ENCODE measurements around the gene PBRM1. TPM values are rescaled to one million over a fixed set of nuclear protein-coding genes. Genes with fewer than 3 reads are reported as not detected.

PBRM1 gene
- total and polyA plus RNA-seq, 3 experiments from 2014 or later, result 78.6 to 83.6 (median 81.4) TPM

GRCh38 chr3:52574056-52574965 is 111.4 kb downstream of the PBRM1 start:
- Histone ChIP-seq H3K27ac (ENCODE audit: low read depth, low read length) (no peak overlapping the region), H3K9me3 (ENCODE audit: low read length) (no peaks in the 10 kb centered on the region), H3K27me3 (ENCODE audit: insufficient read depth, low read length, poor library complexity, severe bottlenecking) (no peaks in the 10 kb centered on the region), H3K36me3 (ENCODE audit: insufficient read depth, low read length) (peaks cover 25% of the 10 kb centered on the region), H3K4me1 (ENCODE audit: insufficient read depth, low read length) (no peaks in the 10 kb centered on the region), H3K4me3 (ENCODE audit: low read length) (no peak overlapping the region)
- H3K4me1 Mint-ChIP-seq, result peaks cover 0 to 2% (median 0%) of the 10 kb centered on the region in 3 donors
- POLR2A ChIA-PET, result no interaction called here
- no peak for DNase-seq
- peak overlapping the region in 5 of 8 donors; percentile 45 to 89 (median 73) for H3K27ac Mint-ChIP-seq
- no peaks in the 10 kb centered on the region for H3K27me3 Mint-ChIP-seq
- H3K36me3 Mint-ChIP-seq, result peaks cover 28 to 76% (median 30%) of the 10 kb centered on the region in 3 donors
- H3K9me3 Mint-ChIP-seq, result peaks cover 0 to 1% (median 0%) of the 10 kb centered on the region in 5 donors
- H3K4me3 Mint-ChIP-seq, result no peak overlapping the region
- CTCF ChIA-PET, result no interaction called here

- CTCF ChIA-PET, result no interaction called here
- no peaks in the 10 kb centered on the region for H3K4me1 ChIP-seq (ENCODE audit: insufficient read depth, low read length)
- H3K9me3 Mint-ChIP-seq, result peaks cover 0 to 1% (median 0%) of the 10 kb centered on the region in 5 donors
- H3K27me3 Mint-ChIP-seq, result no peaks in the 10 kb centered on the region
- POLR2A ChIA-PET, result no interaction called here
- peaks cover 12% of the 10 kb centered on the region for H3K36me3 ChIP-seq (ENCODE audit: insufficient read depth, low read length)
- no peaks in the 10 kb centered on the region for H3K4me1 Mint-ChIP-seq
- peak overlapping the region in 1 of 8 donors; percentile 36 for H3K27ac Mint-ChIP-seq
- H3K9me3 ChIP-seq (ENCODE audit: low read length), result no peaks in the 10 kb centered on the region
- no peak overlapping the region for H3K4me3 Mint-ChIP-seq
- no peak overlapping the region for H3K27ac ChIP-seq (ENCODE audit: low read depth, low read length)
- no peaks in the 10 kb centered on the region for H3K27me3 ChIP-seq (ENCODE audit: insufficient read depth, low read length, poor library complexity, severe bottlenecking)
- DNase-seq, result no peak
- peaks cover 17 to 65% (median 23%) of the 10 kb centered on the region in 3 donors for H3K36me3 Mint-ChIP-seq
- H3K4me3 ChIP-seq (ENCODE audit: low read length), result no peak overlapping the region
These were observed 113.5 kb downstream of the PBRM1 start for GRCh38 chr3:52572221-52572620.

- Histone ChIP-seq H3K4me1 (ENCODE audit: insufficient read depth, low read length) (no peaks in the 10 kb centered on the region), H3K36me3 (ENCODE audit: insufficient read depth, low read length) (no peaks in the 10 kb centered on the region), H3K27me3 (ENCODE audit: insufficient read depth, low read length, poor library complexity, severe bottlenecking) (no peaks in the 10 kb centered on the region), H3K27ac (ENCODE audit: low read depth, low read length) (no peak overlapping the region), H3K9me3 (ENCODE audit: low read length) (no peaks in the 10 kb centered on the region), H3K4me3 (ENCODE audit: low read length) (no peak overlapping the region)
- no peaks in the 10 kb centered on the region for H3K27me3 Mint-ChIP-seq
- peak overlapping the region in 1 of 8 donors; percentile 66 for H3K27ac Mint-ChIP-seq
- CTCF ChIA-PET, result no interaction called here
- H3K9me3 Mint-ChIP-seq, result peaks cover 0 to 1% (median 0%) of the 10 kb centered on the region in 5 donors
- peaks cover 2 to 62% (median 19%) of the 10 kb centered on the region in 3 donors for H3K36me3 Mint-ChIP-seq
- H3K4me3 Mint-ChIP-seq, result no peak overlapping the region
- no peak for DNase-seq
- no peaks in the 10 kb centered on the region for H3K4me1 Mint-ChIP-seq
- POLR2A ChIA-PET, result no interaction called here
These were observed 115.6 kb downstream of the PBRM1 start for GRCh38 chr3:52570076-52570475.

GRCh38 chr3:52568069-52568468 is 117.6 kb downstream of the PBRM1 start:
- Histone ChIP-seq H3K4me3 (ENCODE audit: low read length) (no peak overlapping the region), H3K27me3 (ENCODE audit: insufficient read depth, low read length, poor library complexity, severe bottlenecking) (no peaks in the 10 kb centered on the region), H3K36me3 (ENCODE audit: insufficient read depth, low read length) (peaks cover 6% of the 10 kb centered on the region), H3K4me1 (ENCODE audit: insufficient read depth, low read length) (no peaks in the 10 kb centered on the region), H3K9me3 (ENCODE audit: low read length) (no peaks in the 10 kb centered on the region), H3K27ac (ENCODE audit: low read depth, low read length) (no peak overlapping the region)
- peaks cover 0 to 53% (median 14%) of the 10 kb centered on the region in 3 donors for H3K36me3 Mint-ChIP-seq
- H3K4me3 Mint-ChIP-seq, result no peak overlapping the region
- CTCF ChIA-PET, result interaction anchor here (1.4 kb wide), 1 partner anchor 9 kb away, joined by 4 read pairs; no protein-coding TSS in a partner anchor
- H3K27ac Mint-ChIP-seq, result peak overlapping the region in 1 of 8 donors; percentile 50
- H3K27me3 Mint-ChIP-seq, result no peaks in the 10 kb centered on the region
- no peak for DNase-seq
- POLR2A ChIA-PET, result no interaction called here
- no peaks in the 10 kb centered on the region for H3K9me3 Mint-ChIP-seq
- H3K4me1 Mint-ChIP-seq, result no peaks in the 10 kb centered on the region

GRCh38 chr3:52563984-52564383 is 121.7 kb downstream of the PBRM1 start:
- CTCF ChIA-PET, result no interaction called here
- no peak overlapping the region for H3K4me3 Mint-ChIP-seq
- no peak overlapping the region for H3K27ac ChIP-seq (ENCODE audit: low read depth, low read length)
- no peaks in the 10 kb centered on the region for H3K27me3 ChIP-seq (ENCODE audit: insufficient read depth, low read length, poor library complexity, severe bottlenecking)
- H3K36me3 ChIP-seq (ENCODE audit: insufficient read depth, low read length), result peaks cover 26% of the 10 kb centered on the region
- peaks cover 0 to 66% (median 29%) of the 10 kb centered on the region in 3 donors for H3K36me3 Mint-ChIP-seq
- H3K4me1 Mint-ChIP-seq, result peaks cover 0 to 5% (median 4%) of the 10 kb centered on the region in 3 donors
- no peak overlapping the region for H3K4me3 ChIP-seq (ENCODE audit: low read length)
- POLR2A ChIA-PET, result interaction anchor here (0.6 kb wide), 1 partner anchor 14 kb away, joined by 3 read pairs; no protein-coding TSS in a partner anchor
- no peaks in the 10 kb centered on the region for H3K27me3 Mint-ChIP-seq
- no peaks in the 10 kb centered on the region for H3K9me3 ChIP-seq (ENCODE audit: low read length)
- no peaks in the 10 kb centered on the region for H3K9me3 Mint-ChIP-seq
- no peak for DNase-seq
- H3K4me1 ChIP-seq (ENCODE audit: insufficient read depth, low read length), result no peaks in the 10 kb centered on the region
- no peak overlapping the region for H3K27ac Mint-ChIP-seq

GRCh38 chr3:52561028-52561747 is 124.5 kb downstream of the PBRM1 start:
- Mint-ChIP-seq H3K27me3 (no peaks in the 10 kb centered on the region), H3K4me3 (no peak overlapping the region), H3K36me3 (peaks cover 0 to 80% (median 26%) of the 10 kb centered on the region in 3 donors), H3K27ac (peak overlapping the region in 1 of 8 donors; percentile 75), H3K9me3 (no peaks in the 10 kb centered on the region), H3K4me1 (peaks cover 4 to 8% (median 5%) of the 10 kb centered on the region in 3 donors)
- Histone ChIP-seq H3K4me3 (ENCODE audit: low read length) (no peak overlapping the region), H3K4me1 (ENCODE audit: insufficient read depth, low read length) (no peaks in the 10 kb centered on the region), H3K27me3 (ENCODE audit: insufficient read depth, low read length, poor library complexity, severe bottlenecking) (no peaks in the 10 kb centered on the region), H3K27ac (ENCODE audit: low read depth, low read length) (no peak overlapping the region), H3K36me3 (ENCODE audit: insufficient read depth, low read length) (peaks cover 36% of the 10 kb centered on the region), H3K9me3 (ENCODE audit: low read length) (no peaks in the 10 kb centered on the region)
- DNase-seq, result no peak
- ChIA-PET CTCF (interaction anchor here (0.9 kb wide), 1 partner anchor 25 kb away, joined by 3 read pairs; the partner anchor contains the start of gene UQCC5), POLR2A (no interaction called here)

- peak overlapping the region in 2 of 8 donors; percentile 38 to 74 for H3K27ac Mint-ChIP-seq
- Histone ChIP-seq H3K9me3 (ENCODE audit: low read length) (no peaks in the 10 kb centered on the region), H3K4me1 (ENCODE audit: insufficient read depth, low read length) (no peaks in the 10 kb centered on the region), H3K36me3 (ENCODE audit: insufficient read depth, low read length) (peaks cover 41% of the 10 kb centered on the region), H3K4me3 (ENCODE audit: low read length) (no peak overlapping the region), H3K27ac (ENCODE audit: low read depth, low read length) (no peak overlapping the region), H3K27me3 (ENCODE audit: insufficient read depth, low read length, poor library complexity, severe bottlenecking) (no peaks in the 10 kb centered on the region)
- H3K36me3 Mint-ChIP-seq, result peaks cover 0 to 90% (median 29%) of the 10 kb centered on the region in 3 donors
- DNase-seq, result no peak
- no peaks in the 10 kb centered on the region for H3K9me3 Mint-ChIP-seq
- ChIA-PET POLR2A (no interaction called here), CTCF (interaction anchor here (1.5 kb wide), 1 partner anchor 9 kb away, joined by 4 read pairs; no protein-coding TSS in a partner anchor)
- no peak overlapping the region for H3K4me3 Mint-ChIP-seq
- peaks cover 4 to 13% (median 5%) of the 10 kb centered on the region in 3 donors for H3K4me1 Mint-ChIP-seq
- no peaks in the 10 kb centered on the region for H3K27me3 Mint-ChIP-seq
These were observed 127.3 kb downstream of the PBRM1 start for GRCh38 chr3:52558436-52558835.

Measured in CD8-positive, alpha-beta memory T cell (primary cell).